ACHN (cell line): Measurements from ENCODE around the gene GGA1.

Experiments
- DNase-seq: peaks from one replicate; pipeline ENCODE4 v3.0.0-alpha.2; 2015
- in situ Hi-C: cut with HindIII; loops from 2 replicates; pipeline ENCODE4 v1.10.0; 2017; ENCODE audit warnings: low sequenced_read_pairs, low pct_ligation_motif_present, low pct_unique_long_range_greater_than_20kb

The GGA1 gene

DNA sequence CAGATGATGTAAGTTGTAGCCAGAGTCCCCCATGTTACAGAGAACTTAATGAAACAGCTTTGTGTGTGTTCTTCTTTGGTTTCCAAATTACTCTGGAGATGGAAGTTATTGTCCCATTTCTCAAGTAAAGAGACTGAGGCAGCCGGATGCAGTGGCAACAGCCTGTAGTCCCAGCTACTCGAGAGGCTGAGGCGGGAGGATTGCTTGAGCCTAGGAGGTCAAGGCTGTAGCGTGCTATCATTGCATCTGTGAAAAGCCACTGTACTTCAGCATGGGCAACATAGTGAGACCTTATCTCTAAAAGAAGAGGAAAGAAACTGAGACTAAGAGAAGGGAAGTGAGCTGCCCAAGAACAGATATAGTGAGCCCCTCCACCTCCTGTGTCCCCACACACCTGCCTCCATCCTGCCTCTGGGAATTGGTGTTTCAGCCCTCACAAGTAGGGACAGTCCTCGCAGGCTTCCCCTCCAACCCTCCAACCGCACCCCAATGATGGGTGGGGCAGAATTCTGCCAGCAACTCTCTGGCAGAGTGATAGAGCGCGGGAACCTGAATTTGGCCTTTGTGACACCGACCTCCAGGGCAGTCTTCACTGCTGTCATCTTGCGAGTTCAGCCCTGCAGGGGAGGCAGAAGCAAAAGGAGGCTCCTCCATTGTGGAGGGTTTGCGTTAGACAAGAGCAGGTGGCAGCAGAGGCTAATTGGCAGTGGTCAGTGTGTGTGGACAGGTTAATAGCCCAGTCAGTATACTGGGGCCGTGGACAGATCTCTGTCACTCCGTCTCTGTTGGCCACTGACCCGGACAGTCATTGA lies 51.5 kb downstream of the GGA1 start:
- no peak for DNase-seq
- in situ Hi-C loops, result no loop called here

DNA sequence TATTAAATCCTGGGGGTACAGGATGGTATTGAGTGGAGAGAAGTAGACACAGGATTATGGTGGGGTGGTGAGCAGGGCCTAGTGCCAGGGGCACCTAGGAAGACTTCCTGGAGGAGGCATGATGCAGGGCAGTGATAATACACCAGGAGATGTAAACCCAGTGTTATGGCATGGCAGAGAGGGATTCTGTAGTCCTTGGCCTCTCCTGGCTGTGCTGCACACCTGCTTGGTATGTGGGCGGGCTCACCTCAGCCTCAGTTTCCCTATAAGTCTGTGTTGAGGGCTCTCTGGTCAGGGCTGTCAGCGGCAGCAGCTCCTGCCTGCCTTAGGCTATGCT lies 52.0 kb downstream of the GGA1 start:
- no peak for DNase-seq
- in situ Hi-C loops, result no loop called here

DNA sequence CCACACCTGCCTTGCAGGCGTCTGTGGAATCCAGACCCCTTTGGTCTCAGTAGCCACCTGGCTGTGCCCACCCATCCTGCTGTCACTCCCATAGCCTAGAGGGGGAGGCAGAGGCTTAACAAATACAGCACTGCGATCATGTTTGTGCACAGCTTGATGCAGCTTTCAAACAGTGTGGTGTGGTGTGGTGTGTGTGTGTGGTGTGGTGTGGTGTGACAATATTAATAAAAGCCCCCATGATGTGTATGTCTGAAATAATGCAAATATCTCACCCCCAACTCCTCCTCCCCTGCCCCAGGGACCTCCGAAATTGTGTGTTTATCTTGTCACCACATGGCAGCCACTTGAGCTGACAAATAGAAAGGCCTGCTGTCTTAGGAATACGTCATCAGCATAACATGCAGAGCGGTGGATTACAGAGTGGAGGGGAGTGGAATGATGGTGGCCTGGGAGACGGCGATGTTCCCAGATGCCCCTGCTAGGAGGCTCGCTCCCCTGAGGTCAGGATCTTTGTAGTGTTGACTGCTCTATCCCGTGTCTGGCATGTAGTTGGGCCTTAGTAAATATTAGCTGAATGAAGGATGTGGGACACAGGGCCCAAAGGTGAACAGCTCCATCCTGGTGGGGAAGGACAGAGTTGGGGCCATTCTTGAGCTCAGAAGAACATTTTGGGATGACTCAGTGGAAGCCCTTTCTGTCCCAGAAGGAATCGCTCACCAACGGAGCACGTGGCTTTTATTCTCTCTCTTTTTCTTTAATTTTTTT lies 52.7 kb downstream of the GGA1 start:
- no peak for DNase-seq
- in situ Hi-C loops, result no loop called here

DNA sequence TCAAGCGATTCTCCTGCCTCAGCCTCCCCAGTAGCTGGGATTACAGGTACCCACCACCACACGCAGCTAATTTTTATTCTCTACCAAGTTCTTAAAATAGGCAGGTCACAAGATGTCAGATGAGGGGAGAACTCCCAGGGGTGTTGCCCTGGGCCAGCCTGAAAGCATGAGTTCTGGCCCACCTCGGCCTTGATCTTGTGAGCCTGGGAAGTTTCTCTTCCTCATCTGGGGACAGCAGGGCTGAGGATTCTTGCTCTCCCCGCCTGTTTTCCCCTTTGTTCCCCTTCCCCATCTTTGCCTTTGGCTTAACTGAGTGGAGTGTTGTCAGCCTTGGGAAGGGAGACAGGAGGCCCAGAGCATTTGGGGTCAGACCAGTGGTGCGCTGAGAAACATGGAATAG lies 53.4 kb downstream of the GGA1 start:
- in situ Hi-C loops, result no loop called here

DNA sequence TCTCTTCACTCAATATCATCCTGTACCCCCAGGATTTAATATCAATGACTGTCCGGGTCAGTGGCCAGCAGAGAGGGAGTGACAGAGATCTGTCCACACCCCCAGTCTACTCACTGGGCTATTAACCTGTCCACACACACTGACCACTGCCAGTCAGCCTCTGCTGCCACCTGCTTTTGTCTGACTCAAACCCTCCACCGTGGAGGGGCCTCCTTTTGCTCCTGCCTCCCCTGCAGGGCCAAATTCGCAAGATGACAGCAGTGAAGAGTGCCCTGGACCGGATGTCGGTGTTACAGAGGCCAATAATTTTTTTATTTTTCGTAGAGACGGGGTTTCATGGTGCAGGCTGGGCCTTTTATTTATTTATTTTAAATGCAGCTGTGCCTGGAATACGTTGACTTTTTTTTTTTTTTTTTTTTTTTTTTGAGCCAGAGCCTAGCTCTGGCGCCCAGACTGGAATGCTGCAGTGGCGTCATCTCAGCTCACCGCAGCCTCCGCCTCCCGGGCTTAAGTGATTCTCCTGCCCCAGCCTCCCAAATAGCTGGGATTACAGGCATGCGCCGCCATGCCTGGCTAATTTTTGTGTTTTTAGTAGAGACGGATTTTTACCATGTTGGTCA lies 55.0 kb downstream of the GGA1 start:
- in situ Hi-C loops, result no loop called here

More for the DNA sequence above, 53.4 kb downstream of the GGA1 start:
- DNase-seq, result no peak

DNA sequence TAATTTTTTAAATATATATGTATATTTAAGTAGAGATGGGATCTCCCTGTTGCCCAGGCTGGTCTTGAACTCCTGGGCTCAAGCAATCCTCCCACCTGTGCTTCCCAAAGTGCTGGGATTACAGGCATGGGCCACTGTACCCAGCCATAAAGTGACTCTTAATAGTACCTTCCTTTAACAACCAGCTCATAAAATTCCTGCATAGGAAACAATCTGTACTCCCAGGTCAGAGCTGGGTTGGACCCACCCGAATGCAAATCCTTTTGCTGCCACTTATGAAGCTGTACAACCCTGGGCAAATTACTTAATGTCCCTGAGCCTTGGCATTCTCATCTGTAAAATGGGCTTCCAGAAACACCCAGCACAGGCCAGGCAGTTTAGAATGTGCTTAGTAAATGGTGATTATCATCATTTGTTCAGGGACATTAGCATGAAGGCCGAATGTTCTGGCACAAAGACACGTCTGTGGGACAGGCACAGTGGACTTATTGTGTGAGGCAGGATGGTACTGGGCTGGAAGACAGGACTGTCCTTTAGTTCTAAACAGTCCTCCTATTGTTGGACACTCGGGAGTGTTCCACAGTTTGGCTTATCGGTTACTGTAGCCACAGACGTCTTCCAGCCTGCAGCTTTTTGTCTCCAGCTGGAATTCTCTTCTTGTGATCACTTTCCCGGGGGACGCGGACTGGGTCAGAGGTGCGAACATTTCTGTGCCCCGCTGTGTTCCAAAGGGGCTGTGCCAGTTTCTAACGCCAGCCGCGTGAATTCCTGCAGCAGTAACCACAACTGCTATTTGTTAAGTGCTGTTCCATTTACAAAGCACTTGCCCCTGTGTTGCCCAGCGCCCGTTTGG lies 55.8 kb downstream of the GGA1 start:
- no peak for DNase-seq

More for the DNA sequence above, 55.0 kb downstream of the GGA1 start:
- DNase-seq, result no peak

DNA sequence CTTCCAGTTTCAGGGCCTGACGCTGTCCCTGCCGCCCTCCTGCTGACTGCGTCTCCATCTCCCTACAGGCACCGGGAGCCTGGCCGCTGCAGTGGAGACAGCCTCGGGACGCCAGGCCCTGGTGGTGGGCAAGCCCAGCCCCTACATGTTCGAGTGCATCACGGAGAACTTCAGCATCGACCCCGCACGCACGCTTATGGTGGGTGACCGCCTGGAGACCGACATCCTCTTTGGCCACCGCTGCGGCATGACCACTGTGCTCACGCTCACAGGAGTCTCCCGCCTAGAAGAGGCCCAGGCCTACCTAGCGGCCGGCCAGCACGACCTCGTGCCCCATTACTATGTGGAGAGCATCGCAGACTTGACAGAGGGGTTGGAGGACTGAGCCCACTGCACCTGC lies 56.9 kb downstream of the GGA1 start:
- in situ Hi-C loops, result no loop called here
- DNase-seq, result no peak

More for the DNA sequence above, 55.8 kb downstream of the GGA1 start:
- in situ Hi-C loops, result no loop called here

DNA sequence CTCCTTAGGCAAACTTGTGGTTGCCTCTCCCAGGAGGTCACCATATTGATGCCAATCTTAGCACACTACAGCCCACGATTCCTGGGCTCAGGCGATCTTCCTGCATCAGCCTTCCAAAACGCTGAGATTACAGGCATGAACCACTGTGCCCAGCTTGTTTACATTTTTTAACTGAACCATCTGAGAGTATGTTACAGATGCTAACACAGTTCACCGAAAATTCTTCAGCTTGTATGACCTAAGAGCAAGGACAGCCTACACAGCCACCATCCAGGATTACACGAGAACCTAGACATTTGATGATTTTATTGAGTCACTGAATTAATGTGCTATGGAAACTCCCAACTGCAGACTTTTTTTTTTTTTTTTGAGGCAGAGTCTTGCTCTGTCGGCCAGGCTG lies 61.0 kb downstream of the GGA1 start:
- in situ Hi-C loops, result no loop called here
- DNase-seq, result no peak

DNA sequence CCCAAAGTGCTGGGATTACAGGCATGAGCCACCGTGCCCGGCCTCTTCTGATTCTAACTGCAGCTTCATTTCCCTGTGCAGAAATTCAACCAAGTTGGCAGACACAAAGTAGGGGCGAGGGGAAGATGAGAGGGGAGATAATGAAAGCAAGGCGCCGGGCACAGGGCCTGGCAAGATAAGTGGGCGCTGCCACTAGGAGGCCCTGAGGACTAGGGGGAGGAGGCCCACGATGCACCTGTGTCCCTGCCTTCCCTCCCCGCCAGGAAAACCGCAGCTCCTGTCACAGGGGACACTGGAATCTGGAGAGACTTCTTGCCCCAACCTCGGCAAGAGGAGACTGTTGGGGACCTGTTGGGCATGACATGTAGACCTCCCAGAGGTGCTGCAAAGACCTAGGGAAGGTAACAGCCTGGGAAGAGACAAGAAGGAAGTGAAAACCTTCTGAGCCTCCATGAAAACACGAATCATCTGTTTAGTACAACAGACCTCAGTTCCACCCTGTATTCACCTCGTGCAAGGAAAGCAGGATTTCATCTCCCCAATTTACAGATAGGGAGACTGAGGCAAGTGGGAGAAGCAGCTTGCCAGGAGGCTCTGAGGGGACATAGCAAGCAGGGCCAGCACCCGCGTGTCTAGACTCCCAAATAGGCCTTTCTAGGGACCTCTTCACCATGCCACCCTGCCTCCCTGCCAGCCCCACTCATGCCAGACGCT lies 63.7 kb downstream of the GGA1 start:
- in situ Hi-C loops, result no loop called here
- DNase-seq, result no peak

DNA sequence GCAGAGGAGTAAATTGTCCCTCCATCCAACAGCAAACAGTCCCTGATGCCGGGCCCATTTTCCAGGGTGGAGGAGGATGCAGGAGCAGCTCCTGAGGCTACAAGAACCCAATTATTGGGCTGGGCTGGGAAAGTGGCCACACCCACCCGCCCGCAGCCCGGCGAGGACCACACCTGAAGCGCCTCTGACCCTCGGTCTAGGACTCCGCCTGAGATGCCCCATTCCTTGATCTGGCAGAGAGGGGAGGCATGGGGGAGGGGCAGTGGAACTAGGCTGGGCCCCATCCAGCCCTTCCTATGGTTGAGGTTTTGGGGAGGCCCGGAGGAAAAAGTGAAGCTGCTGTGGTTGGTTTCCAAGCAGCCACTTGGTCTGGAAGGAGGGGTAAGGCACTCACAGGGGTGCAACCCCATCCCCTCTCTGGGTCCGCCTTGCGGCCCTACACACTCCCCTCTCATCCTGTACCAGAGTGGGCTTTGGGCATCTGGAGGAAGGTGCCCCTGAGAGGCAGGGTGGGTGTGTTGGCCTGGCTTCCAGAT lies 64.4 kb downstream of the GGA1 start:
- no peak for DNase-seq

DNA sequence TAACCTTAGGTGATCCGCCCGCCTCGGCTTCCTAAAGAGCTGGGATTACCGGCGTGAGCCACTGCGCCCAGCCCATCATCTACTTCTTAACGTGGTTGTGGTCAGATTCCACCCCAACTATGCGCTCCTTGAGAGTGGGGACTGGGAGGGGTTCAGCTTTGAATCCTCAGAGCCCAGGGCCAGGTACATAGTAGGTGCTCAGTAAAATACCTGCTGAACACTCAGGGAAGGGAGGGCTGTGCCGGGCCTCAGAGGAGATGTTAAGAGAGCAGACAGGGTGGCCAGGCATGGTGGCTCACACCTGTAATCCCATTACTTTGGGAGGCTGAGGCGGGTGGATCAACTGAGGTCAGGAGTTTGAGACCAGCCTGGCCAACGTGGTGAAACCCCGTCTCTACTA lies 65.6 kb downstream of the GGA1 start:
- in situ Hi-C loops, result no loop called here
- no peak for DNase-seq

More for the DNA sequence above, 64.4 kb downstream of the GGA1 start:
- in situ Hi-C loops, result no loop called here

DNA sequence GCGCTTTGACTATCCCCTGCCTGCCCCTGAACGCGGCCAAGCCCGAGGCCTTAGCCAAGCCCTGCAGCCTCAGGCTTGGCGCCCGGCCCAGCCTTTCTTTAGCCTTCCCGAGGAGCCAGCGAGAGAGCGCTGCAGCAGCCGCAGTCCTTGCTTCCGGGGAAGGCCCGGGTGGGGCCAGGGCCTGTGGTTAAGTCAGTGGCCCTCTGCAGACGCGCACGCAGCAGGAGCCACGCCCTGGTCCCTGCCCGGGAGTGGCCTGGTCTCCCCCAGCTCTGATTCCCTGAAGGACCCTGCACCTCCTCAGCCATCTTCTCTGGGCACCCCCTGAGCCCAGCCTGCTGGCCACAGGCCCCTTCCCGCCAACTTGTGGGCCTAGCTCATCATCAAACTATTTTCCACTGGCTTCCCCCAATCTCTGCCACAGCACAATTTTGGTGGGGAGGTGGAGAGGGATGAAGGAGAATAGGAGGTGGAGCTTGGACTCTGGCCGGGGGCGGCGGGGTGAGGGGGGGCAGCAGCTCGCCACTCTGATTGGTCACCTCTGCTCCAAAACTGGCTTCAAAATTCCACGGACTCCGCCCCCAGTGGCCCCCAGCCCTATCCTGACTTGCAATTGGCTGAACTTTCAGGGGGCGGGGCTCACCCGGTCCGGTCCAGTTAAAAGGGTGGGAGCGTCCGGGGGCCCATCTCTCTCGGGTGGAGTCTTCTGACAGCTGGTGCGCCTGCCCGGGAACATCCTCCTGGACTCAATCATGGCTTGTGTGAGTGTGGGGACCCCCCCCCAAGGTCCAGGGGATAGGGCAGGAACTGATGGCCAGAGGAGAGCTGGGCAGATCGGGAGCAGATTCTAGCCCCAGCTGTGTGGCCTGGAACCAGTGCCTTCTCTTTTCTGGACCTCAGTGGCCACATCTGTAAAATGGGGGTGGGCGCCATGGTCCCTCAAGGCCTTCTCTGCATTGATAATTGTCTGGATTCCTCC lies 66.6 kb downstream of the GGA1 start, which contains the start of gene LGALS1:
Gene LGALS1 (plus strand): TSS at position 686 of the 979 bp plus-strand sequence. CDS start 67 bp downstream, at position 753.
- peak; percentile 85 for DNase-seq
- in situ Hi-C loops, result no loop called here

DNA sequence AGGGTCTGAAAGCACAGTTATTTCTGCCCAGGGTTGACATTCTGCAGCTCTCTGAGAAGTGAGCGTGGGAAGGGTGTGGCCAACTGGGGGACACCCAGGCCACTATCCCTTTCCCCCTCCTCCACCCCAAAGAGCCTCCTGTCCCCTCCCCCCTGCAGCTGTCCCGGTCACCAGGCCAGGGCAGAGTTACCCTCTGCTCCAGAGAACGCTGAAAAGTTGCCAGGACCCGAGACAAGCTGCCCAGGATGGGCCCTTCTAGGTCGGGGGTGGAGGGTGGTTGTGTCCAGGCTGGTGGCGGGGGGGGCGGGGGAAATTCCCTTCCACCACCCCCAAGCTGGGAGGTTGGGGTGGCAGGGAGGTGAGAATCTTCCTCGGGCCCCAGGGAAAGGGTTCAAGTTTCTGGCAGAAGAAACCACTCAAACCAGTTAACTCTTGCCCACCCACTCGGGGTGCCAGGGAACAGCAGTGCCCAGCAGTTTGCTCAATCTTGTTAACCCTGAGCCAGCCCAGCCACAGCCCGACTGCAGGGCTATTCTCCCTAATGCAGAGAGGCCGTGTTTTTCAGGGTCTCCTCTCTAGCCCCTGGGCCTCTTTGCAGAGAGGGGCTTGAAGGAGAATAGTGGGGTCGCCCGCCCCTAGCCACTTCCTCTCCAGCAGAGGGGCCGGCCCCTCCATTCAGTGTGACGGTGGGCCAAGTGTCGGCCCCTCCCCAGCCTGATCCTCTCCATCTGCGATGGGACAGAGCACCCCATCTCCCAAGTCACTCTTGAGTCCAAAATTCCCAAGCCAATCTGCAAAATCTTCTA lies 67.5 kb downstream of the GGA1 start:
- DNase-seq, result peak; percentile 36
- in situ Hi-C loops, result no loop called here

DNA sequence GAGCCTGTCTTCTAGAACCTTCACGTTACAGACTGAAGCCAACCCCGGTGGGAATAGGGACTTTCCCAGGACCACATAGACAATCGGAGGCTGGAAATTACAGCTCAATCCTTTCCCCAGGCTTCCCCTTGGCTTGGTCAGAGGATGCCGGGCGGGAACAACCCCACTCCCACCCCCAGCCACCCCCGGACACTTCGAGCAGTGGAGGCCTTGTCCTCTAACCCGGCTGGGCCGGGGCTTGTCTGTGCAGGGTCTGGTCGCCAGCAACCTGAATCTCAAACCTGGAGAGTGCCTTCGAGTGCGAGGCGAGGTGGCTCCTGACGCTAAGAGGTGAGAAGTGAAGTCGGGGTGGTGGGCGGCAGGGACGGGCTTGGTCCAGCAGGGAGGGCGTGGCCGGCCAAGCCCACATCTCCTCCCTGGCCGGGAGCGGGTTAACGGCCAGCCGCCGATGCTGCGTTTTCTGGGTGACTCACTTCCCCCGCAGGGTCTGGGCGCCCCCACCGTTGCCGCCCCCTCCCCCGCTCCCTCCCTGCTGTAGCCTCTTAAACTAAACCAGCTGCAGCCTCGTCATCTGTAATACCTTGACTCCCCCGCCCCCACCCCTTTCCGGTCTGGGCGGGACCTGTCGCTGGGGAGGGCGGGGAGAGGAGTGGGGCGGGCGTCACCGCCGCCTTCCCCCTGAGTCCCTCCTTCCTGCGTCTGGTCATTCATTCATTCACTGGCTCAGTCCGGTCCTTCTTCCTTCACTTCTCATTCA lies 68.3 kb downstream of the GGA1 start:
- in situ Hi-C loops, result no loop called here
- DNase-seq, result peak; percentile 90

DNA sequence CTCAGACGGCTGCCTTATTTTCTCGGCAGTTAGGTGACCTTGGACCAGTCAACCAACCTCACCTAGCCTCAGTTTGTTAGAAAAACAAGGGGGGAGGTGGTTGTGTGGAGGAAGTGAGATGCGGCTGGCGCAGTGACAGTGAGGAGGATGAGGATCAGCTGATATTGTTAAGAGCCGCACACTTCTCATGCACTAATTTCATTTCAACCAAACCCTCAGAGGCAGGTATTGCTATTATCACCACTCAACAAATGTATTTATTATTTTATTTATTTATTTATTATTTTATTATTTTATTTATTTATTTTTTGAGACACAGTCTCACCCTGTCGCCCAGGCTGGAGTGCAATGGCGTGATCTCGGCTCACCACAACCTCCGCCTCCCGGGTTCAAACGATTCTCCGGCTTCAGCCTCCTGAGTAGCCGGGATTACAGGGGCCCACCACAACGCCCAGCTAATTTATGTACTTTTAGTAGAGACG lies 68.9 kb downstream of the GGA1 start:
- DNase-seq, result no peak
- in situ Hi-C loops, result no loop called here
